ENCODE measurements around the gene SHKBP1.
"Not testable (repeated sequence)": the region's sequence is repeated elsewhere in the genome, so short reads cannot be mapped to it uniquely, and the experiment has no call there.

SHKBP1 gene

GRCh38 chr19:40613690-40614621 is 37.3 kb downstream of the SHKBP1 start:
- peak; percentile 64 to 73 for DNase-seq (ENCODE audit: extremely low read depth in 1 of 2, low read depth in 1 of 2)

- DNase-seq (ENCODE audit: extremely low read depth in 1 of 2, low read depth in 1 of 2), result peak; percentile 65 to 71
These were observed 38.1 kb downstream of the SHKBP1 start for GRCh38 chr19:40614622-40615411.

DNA sequence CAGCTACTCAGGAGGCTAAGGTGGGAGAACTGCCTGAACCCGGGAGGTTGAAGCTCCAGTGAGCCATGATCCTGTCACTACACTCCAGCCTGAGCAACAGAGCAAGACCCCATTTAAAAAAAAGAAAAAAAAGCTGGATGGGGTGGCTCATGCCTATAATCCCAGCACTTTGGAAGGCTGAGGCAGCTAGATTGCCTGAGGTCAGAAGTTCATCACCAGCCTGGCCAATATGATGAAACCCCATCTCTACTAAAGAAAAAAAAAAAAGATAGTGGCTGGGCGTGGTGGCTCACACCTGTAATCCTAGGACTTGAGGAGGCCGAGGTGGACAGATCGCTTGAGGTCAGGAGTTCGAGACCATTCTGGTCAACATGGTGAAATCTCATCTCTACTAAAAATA is 39.5 kb downstream of the SHKBP1 start:
- DNase-seq (ENCODE audit: extremely low read depth in 1 of 2, low read depth in 1 of 2), result no peak

- DNase-seq (ENCODE audit: extremely low read depth in 1 of 2, low read depth in 1 of 2), result no peak
These were observed 40.3 kb downstream of the SHKBP1 start for GRCh38 chr19:40616941-40617340.

- no peak for DNase-seq (ENCODE audit: extremely low read depth in 1 of 2, low read depth in 1 of 2)
These were observed 41.3 kb downstream of the SHKBP1 start for GRCh38 chr19:40617961-40618360.

DNA sequence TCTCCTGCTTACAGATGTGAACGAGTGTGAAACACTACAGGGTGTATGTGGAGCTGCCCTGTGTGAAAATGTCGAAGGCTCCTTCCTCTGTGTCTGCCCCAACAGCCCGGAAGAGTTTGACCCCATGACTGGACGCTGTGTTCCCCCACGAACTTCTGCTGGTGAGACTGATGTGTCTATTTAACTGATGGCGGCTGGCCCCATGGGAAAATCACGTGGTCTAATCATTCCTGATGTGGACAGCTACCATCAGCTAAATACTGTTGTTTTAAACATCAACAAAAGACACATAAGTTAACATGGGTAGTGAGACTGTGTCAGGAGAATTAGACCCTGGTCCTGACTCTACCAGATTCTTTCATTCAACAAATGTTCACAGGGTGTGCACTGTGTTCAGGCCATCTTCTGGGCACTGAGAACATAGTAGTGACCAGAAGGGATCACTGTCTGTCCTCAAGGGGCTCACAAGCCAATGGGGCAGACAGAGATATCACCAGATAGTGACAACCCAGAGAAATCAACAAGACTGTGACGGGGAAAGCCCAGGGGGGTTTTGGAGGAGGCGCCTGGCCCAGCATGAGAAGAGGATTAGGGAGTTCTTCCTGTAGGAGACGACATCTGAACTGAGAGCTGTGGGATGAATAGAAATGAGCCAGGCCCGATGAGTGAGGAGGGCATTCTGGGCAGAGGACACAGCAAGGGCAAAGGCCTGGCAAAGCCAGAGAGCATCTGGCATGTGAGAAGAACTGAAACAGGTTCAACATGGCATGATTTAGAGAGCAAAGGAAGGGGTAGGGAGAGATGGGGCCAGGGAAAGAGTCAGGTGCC is 42.9 kb downstream of the SHKBP1 start:
- DNase-seq (ENCODE audit: extremely low read depth in 1 of 2, low read depth in 1 of 2), result no peak

DNA sequence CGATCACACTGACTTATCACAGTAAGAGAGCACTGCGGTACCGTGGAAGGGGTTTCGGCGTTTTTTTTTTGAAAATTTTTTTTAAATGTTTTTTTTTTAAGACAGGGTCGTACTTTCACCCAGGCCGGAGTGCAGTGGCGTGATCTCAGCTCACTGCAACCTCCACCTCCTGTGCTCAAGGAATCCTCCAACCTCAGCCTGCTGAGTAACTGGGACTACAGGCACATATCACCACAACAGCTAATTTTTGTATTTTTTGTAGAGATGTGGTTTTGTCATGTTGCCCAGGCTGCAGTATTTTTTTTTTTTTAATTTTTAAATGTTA is 43.5 kb downstream of the SHKBP1 start:
- no peak for DNase-seq (ENCODE audit: extremely low read depth in 1 of 2, low read depth in 1 of 2)

GRCh38 chr19:40621283-40621682 is 44.6 kb downstream of the SHKBP1 start:
- DNase-seq (ENCODE audit: extremely low read depth in 1 of 2, low read depth in 1 of 2), result no peak

DNA sequence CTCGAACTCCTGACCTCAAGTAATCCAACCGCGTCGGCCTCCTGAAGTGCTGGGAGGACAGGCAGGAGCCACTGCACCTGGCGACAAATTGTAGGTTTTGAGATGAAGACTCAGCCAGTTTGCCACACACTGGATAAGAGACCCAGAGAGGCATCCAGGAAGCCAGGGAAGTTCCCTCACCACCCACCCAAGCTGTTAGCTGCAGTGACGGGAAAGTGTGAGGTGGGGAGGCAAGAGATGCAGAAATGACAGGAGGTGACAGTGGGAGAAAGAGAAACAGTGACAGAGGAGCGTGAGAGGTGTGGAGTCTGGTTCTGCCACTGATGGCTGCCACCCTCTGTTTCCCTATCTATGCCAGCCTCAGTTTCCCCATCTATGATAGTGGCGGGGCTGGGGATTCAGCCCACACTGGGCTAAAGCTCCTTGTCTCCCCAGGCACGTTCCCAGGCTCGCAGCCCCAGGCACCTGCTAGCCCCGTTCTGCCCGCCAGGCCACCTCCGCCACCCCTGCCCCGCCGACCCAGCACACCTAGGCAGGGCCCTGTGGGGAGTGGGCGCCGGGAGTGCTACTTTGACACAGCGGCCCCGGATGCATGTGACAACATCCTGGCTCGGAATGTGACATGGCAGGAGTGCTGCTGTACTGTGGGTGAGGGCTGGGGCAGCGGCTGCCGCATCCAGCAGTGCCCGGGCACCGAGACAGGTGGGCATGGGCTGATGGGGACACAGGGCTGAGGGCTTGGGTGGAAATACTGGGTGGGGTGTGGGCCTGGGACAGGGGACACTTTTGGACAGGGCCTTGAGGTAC is 45.5 kb downstream of the SHKBP1 start:
- DNase-seq (ENCODE audit: extremely low read depth in 1 of 2, low read depth in 1 of 2), result no peak

DNA sequence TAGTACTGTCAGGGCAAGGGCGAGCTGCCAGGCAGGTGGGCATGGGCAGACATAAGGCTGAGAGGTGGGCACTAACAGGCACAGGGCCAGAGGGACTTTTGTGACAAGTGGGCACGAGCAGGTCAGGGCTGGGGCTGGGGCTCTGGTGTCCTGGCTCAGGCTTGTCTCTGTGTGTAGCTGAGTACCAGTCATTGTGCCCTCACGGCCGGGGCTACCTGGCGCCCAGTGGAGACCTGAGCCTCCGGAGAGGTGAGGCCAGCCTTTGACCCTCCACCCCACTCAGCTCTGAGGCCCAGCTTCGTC is 46.1 kb downstream of the SHKBP1 start:
- DNase-seq (ENCODE audit: extremely low read depth in 1 of 2, low read depth in 1 of 2), result no peak

- no peak for DNase-seq (ENCODE audit: extremely low read depth in 1 of 2, low read depth in 1 of 2)
These were observed 47.0 kb downstream of the SHKBP1 start for GRCh38 chr19:40623403-40624251.

DNA sequence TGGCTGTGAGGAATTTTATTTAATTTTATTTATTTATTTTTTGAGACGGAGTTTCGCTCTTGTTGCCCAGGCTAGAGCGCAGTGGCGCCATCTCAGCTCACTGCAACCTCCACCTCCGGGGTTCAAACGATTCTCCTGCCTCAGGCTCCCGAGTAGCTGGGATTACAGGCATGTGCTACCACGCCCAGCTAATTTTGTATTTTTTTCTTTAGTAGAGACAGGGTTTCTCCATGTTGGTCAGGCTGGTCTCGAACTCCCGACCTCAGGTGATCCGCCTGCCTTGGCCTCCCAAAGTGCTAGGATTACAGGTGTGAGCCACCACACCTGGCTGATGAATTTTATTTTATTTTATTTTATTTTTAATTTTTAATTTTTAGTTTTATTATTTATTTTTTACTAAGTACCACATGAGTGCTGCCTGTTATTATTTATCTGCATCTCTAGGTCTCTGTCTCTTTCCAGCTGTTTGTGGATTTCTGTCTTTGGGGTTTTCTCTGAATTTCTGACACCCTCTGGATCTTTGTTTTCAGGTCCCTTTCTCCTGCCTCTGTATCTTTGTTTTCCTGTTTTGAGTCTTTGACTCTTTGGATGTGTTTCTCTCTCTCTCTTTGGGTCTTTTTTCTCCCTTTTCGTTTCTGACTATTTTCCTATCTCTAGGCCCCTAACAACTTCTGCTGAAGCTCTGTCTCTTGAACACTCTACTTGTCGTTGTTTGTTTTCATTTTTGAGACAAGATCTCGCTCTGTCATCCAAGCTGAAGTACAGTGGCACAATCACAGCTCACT is 47.9 kb downstream of the SHKBP1 start:
- not testable (repeated sequence) for DNase-seq (ENCODE audit: extremely low read depth in 1 of 2, low read depth in 1 of 2)

- no peak for DNase-seq (ENCODE audit: extremely low read depth in 1 of 2, low read depth in 1 of 2)
These were observed 48.9 kb downstream of the SHKBP1 start for GRCh38 chr19:40625406-40626120.

DNA sequence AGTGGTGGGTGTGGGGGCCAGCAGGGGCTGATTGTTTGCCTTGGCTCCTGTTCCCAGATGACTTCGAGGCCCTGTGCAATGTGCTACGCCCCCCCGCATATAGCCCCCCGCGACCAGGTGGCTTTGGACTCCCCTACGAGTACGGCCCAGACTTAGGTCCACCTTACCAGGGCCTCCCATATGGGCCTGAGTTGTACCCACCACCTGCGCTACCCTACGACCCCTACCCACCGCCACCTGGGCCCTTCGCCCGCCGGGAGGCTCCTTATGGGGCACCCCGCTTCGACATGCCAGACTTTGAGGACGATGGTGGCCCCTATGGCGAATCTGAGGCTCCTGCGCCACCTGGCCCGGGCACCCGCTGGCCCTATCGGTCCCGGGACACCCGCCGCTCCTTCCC is 50.2 kb downstream of the SHKBP1 start:
- DNase-seq (ENCODE audit: extremely low read depth in 1 of 2, low read depth in 1 of 2), result no peak

DNA sequence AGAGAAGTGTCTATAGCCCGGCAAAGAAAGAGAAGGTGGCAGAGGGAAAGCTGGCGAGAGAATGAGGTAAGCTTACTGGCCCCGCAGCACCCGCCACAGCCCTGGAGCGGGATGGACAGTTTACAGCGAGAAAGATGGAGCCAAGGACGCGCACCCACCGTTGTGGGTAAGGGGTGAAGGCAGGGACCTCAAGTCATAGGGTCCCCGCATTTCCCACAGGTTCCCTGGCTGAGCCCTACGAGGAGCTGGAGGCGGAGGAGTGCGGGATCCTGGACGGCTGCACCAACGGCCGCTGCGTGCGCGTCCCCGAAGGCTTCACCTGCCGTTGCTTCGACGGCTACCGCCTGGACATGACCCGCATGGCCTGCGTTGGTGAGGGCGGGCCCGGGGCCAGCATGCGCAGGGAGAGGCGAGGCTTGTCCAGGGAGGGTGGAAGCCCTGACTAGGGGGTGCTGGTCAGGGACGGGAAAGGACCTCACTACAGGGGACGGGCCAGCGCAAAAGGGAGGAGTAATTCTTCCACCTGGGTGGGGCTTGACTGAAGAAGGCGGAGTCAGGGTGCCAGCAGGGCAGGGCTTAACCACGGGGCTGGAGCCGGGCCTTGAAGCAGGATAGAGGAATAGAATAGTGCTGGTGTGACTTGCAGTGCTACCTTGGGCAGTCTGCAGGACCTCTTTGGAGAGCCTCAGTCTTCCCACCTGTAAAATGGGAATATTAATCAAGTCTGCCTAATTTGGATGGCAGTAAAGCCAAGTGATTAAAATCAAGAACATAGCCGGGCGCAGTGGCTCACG is 51.0 kb downstream of the SHKBP1 start:
- no peak for DNase-seq (ENCODE audit: extremely low read depth in 1 of 2, low read depth in 1 of 2)

- no peak for DNase-seq (ENCODE audit: extremely low read depth in 1 of 2, low read depth in 1 of 2)
These were observed 52.7 kb downstream of the SHKBP1 start for GRCh38 chr19:40629346-40629745.

DNA sequence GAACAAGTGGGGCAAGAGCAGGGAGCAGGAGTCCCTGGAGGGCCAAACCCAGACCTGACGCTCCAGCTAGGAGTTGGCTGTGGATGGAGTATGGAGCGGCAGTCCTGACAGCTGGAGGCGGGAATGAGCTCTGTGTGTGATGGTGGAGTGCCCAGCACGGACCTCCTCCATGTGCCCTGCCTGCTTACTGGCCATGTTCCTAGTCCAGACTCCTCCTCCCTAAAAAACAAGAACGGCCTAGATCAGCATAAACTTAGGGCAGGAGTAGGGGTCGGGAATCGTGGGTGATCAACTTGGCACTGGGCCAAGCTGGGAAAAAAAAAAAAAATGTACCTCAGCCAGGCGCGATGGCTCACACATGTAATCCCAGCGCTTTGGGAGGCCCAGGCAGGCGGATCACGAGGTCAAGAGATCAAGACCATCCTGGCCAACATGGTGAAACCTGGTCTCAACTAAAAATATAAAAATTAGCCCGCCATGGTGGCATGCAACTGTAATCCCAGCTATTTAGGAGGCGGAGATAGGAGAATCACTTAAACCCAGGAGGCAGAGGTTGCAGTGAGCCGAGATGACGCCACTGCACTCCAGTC is 54.0 kb downstream of the SHKBP1 start:
- DNase-seq (ENCODE audit: extremely low read depth in 1 of 2, low read depth in 1 of 2), result no peak
